Peyer's patch (tissue), 4 donors: Measurements from ENCODE around the gene C22orf42.

Experiments
- CTCF ChIP-seq, 6 experiments: fragments of 450-650 bp in 4 of 6; fragments of 200-600 bp in 2 of 6; sonication (generic) in 1 of 6; IDR thresholded peaks; one replicate each; pipeline ENCODE4 v1.5.1; 2017 to 2019; ENCODE audit warnings: antibody characterized with exemption in 6 of 6, mild to moderate bottlenecking in 3 of 6, moderate library complexity in 1 of 6
- POLR2A ChIP-seq, 2 donors: fragments of 450-650 bp; IDR thresholded peaks; one replicate each; pipeline ENCODE4 v1.5.1; 2017; ENCODE audit warnings: antibody characterized with exemption in 2 of 2, mild to moderate bottlenecking in 2 of 2, moderate library complexity in 2 of 2

DNA sequence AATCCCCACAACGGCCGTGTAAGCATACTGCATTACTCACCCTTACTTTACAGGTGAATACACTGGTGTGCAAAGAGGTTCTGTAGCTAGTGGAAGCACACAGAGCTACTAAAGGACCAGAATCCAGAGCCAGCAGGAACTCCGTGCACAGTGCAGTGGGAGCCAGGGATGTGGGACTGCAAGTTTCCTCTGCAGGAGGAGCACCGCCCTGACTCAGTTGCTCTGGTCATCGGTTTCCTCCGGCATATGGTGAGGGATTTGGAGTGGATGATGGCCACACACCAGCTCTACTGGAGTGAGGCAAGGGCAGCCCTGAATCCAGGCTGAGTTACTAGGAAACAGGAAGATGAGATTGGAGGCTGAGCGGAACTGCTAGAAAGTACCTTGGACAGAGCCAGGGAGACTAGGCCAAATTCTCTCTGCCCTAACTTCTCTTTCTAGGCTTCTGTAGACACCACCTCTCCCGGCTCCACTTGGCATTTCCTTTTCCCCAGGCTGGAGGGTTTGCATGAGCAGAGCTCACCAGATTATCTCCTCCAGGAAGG is 18.2 kb upstream of the C22orf42 start:
- TF ChIP-seq CTCF (IDR thresholded peaks at IDR 0.05) = no peak
- no peak for TF ChIP-seq POLR2A (IDR thresholded peaks at IDR 0.05)
